HCEC 1CT (cell line): ENCODE results near the gene AGO4.
"Not testable (repeated sequence)": the region's sequence is repeated elsewhere in the genome, so short reads cannot be mapped to it uniquely, and the experiment has no call there.

Experiments used
- DNase-seq: peaks from one replicate; pipeline ENCODE4 v3.0.0-alpha.2; 2017

The AGO4 gene

GRCh38 chr1:35869245-35869950 lies 61.6 kb downstream of the AGO4 start:
- not testable (repeated sequence) for DNase-seq

GRCh38 chr1:35870651-35871309 lies 63.0 kb downstream of the AGO4 start:
- DNase-seq = no peak

GRCh38 chr1:35873243-35873750 lies 65.5 kb downstream of the AGO4 start:
- DNase-seq = no peak

- not testable (repeated sequence) for DNase-seq
Measured at GRCh38 chr1:35874115-35874514, 66.3 kb downstream of the AGO4 start.

GRCh38 chr1:35876988-35877387 lies 69.2 kb downstream of the AGO4 start:
- DNase-seq = no peak

GRCh38 chr1:35881850-35882273 lies 74.0 kb downstream of the AGO4 start:
- no peak for DNase-seq

- DNase-seq = no peak
Measured at GRCh38 chr1:35882586-35882944, 74.7 kb downstream of the AGO4 start.

GRCh38 chr1:35882945-35883634 lies 75.3 kb downstream of the AGO4 start, which contains the start of gene AGO1:
TSS of gene AGO1 (plus strand) at chr1:35883209. CDS start at chr1:35883422, 213 bp downstream.
- DNase-seq = peak; percentile 89

- DNase-seq = no peak
Measured at GRCh38 chr1:35883635-35884101, 75.9 kb downstream of the AGO4 start.

GRCh38 chr1:35884934-35885333 lies 77.1 kb downstream of the AGO4 start:
- DNase-seq = no peak

GRCh38 chr1:35885961-35886558 lies 78.2 kb downstream of the AGO4 start:
- no peak for DNase-seq

GRCh38 chr1:35886577-35887431 lies 79.0 kb downstream of the AGO4 start:
- no peak for DNase-seq

GRCh38 chr1:35887508-35887907 lies 79.7 kb downstream of the AGO4 start:
- DNase-seq = no peak

- DNase-seq = no peak
Measured at GRCh38 chr1:35888255-35888654, 80.4 kb downstream of the AGO4 start.

GRCh38 chr1:35888981-35889380 lies 81.2 kb downstream of the AGO4 start:
- not testable (repeated sequence) for DNase-seq

GRCh38 chr1:35893051-35893879 lies 85.4 kb downstream of the AGO4 start:
- DNase-seq = no peak

GRCh38 chr1:35894183-35894582 lies 86.4 kb downstream of the AGO4 start:
- no peak for DNase-seq

- no peak for DNase-seq
Measured at GRCh38 chr1:35894656-35895055, 86.8 kb downstream of the AGO4 start.

GRCh38 chr1:35899941-35900340 lies 92.1 kb downstream of the AGO4 start:
- DNase-seq = no peak

GRCh38 chr1:35901235-35901634 lies 93.4 kb downstream of the AGO4 start:
- no peak for DNase-seq

GRCh38 chr1:35902671-35903070 lies 94.9 kb downstream of the AGO4 start:
- DNase-seq = no peak
